Stomach (tissue), 9 donors: ENCODE results near the gene TRIM62. TPM values are rescaled to one million over a fixed set of nuclear protein-coding genes. Genes with fewer than 3 reads are reported as not detected.

Experiments used
- DNase-seq, 2 donors: peaks; one replicate each; pipeline versions ENCODE4 v3.0.0 to v3.0.0-alpha.2; 2013 to 2019
- H3K27ac ChIP-seq, 5 donors: fragments of 200-600 bp in 4 of 5; sonication (generic) in 4 of 5; one replicate each; pipeline ENCODE4 v1.5.1; 2013 to 2019; ENCODE audit warnings: mild to moderate bottlenecking in 1 of 5, moderate library complexity in 1 of 5
- H3K27me3 ChIP-seq, 3 donors: fragments of 200-600 bp; sonication (generic); one replicate each; pipeline ENCODE4 v1.5.1; 2017 to 2019; ENCODE audit warnings: mixed run types in 1 of 3
- H3K36me3 ChIP-seq, 4 donors: fragments of 200-600 bp; sonication (generic); 1 replicate in 3 of 4; 2 replicates in 1 of 4; pipeline ENCODE4 v1.5.1; 2016 to 2019
- H3K4me1 ChIP-seq, 4 donors: fragments of 200-600 bp; sonication (generic); one replicate each; pipeline ENCODE4 v1.5.1; 2016 to 2019
- H3K4me3 ChIP-seq, 4 donors: fragments of 200-600 bp; sonication (generic) in 3 of 4; one replicate each; pipeline ENCODE4 v1.5.1; 2016 to 2019; ENCODE audit warnings: mild to moderate bottlenecking in 1 of 4
- H3K9me3 ChIP-seq, 4 donors: fragments of 200-600 bp; sonication (generic); one replicate each; pipeline ENCODE4 v1.5.1; 2016 to 2019
- CTCF ChIP-seq, 7 experiments: fragments of 450-650 bp in 4 of 7; fragments of 200-600 bp in 3 of 7; sonication (generic) in 3 of 7; IDR thresholded peaks; one replicate each; pipeline ENCODE4 v1.5.1; 2016 to 2019; ENCODE audit warnings: antibody characterized with exemption in 7 of 7, control low read depth in 2 of 7, mild to moderate bottlenecking in 1 of 7
- EP300 ChIP-seq: sonication (generic); formaldehyde crosslinking; IDR thresholded peaks from one replicate; pipeline ENCODE4 v1.6.1; 2017; ENCODE audit warnings: antibody characterized with exemption
- POLR2A ChIP-seq, 4 donors: fragments of 450-650 bp; IDR thresholded peaks; one replicate each; pipeline ENCODE4 v1.6.1; 2016; ENCODE audit warnings: antibody characterized with exemption in 4 of 4, control low read depth in 2 of 4, mild to moderate bottlenecking in 1 of 4, moderate library complexity in 1 of 4
- POLR2AphosphoS5 ChIP-seq, 3 donors: sonication (generic); formaldehyde crosslinking; IDR thresholded peaks; one replicate each; pipeline ENCODE4 v1.6.1; 2016; ENCODE audit warnings: antibody characterized with exemption in 3 of 3
- WGBS, 5 donors: extraction: QIAGEN DNeasy Blood & Tissue Kit in 3 of 5; methylation state at CpG; one replicate each; pipeline versions ENCODE4 v1.1.5 to v1.1.7; 2013 to 2018; 5-methylcytosine and 5-hydroxymethylcytosine counted together
- intact Hi-C: fragments of 100-400 bp; cut with DNase I; formaldehyde crosslinking; loops from one replicate; pipeline ENCODE4 v1.15.1; 2023; ENCODE audit warnings: low total_unique reads
- polyA plus RNA-seq, 3 donors: library from polyadenylated mRNA; stranded (reverse); fragments of 200-250 nt; gene quantifications; one replicate each; pipeline ENCODE4 v1.2.3, GENCODE V29; 2013
- total RNA-seq, 5 donors: library from RNA; depleted of rRNA; stranded (reverse); fragments of >200 nt; gene quantifications; one replicate each; pipeline versions ENCODE4 v1.1.0 to v1.2.3, GENCODE V29; 2014 to 2016
- donor health status: healthy with polysubstance abuse.
- donor health status: Bipolar disorder and iron deficiency.
- donor health status: healthy.

The TRIM62 gene
- total and polyA plus RNA-seq, 8 donors = 0.76 to 18.1 (median 3.1) TPM

GRCh38 chr1:33149453-33150190 is 32.2 kb downstream of the TRIM62 start:
- Histone ChIP-seq H3K4me1 (peaks cover 16 to 49% (median 36%) of the 10 kb centered on the region in 4 donors), H3K4me3 (no peak overlapping the region), H3K27me3 (no peaks in the 10 kb centered on the region), H3K27ac (peak overlapping the region; percentile 41 to 76 (median 53)), H3K36me3 (peaks cover 13 to 49% (median 40%) of the 10 kb centered on the region in 4 donors), H3K9me3 (no peaks in the 10 kb centered on the region)
- peak; percentile 86 to 93 for DNase-seq
- WGBS, 5 donors = 55 to 75% (median 61%) methylated on average over 7 of the region's 7 CpGs
- TF ChIP-seq POLR2AphosphoS5 (IDR thresholded peaks at IDR 0.05) (peak; percentile 41 to 90 (median 66)), EP300 (no peak)
- intact Hi-C loops = no loop called here

- TF ChIP-seq POLR2AphosphoS5 (IDR thresholded peaks at IDR 0.05) (no peak), POLR2A (IDR thresholded peaks at IDR 0.05) (no peak), EP300 (no peak), CTCF (IDR thresholded peaks at IDR 0.05) (no peak)
Observed at GRCh38 chr1:33148615-33149014, 33.2 kb downstream of the TRIM62 start.

GRCh38 chr1:33147997-33148314 is 33.9 kb downstream of the TRIM62 start:
- H3K27ac ChIP-seq = no peak overlapping the region
- no peaks in the 10 kb centered on the region for H3K27me3 ChIP-seq
- H3K4me1 ChIP-seq = peaks cover 24 to 47% (median 35%) of the 10 kb centered on the region in 4 donors
- TF ChIP-seq EP300 (no peak), POLR2A (IDR thresholded peaks at IDR 0.05) (no peak), POLR2AphosphoS5 (IDR thresholded peaks at IDR 0.05) (no peak)
- WGBS, 5 donors = 63 to 78% (median 73%) methylated on average over 3 of the region's 3 CpGs
- intact Hi-C loops = no loop called here
- peaks cover 13 to 41% (median 35%) of the 10 kb centered on the region in 4 donors for H3K36me3 ChIP-seq
- DNase-seq = no peak
- H3K9me3 ChIP-seq = no peaks in the 10 kb centered on the region
- H3K4me3 ChIP-seq = no peak overlapping the region

More at GRCh38 chr1:33148615-33149014, 33.2 kb downstream of the TRIM62 start:
- Histone ChIP-seq H3K36me3 (peaks cover 13 to 41% (median 36%) of the 10 kb centered on the region in 4 donors), H3K9me3 (no peaks in the 10 kb centered on the region), H3K27ac (no peak overlapping the region), H3K27me3 (no peaks in the 10 kb centered on the region), H3K4me1 (peaks cover 17 to 47% (median 38%) of the 10 kb centered on the region in 4 donors), H3K4me3 (no peak overlapping the region)
- intact Hi-C loops = no loop called here
- DNase-seq = no peak
- WGBS, 5 donors = 82 to 89% (median 86%) methylated on average over 3 of the region's 3 CpGs

GRCh38 chr1:33147275-33147996 is 34.4 kb downstream of the TRIM62 start:
- 97 to 99% (median 98%) methylated on average over 26 to 30 of the region's 30 CpGs for WGBS, 5 donors

More at GRCh38 chr1:33147275-33147996, 34.4 kb downstream of the TRIM62 start:
- peaks cover 13 to 41% (median 35%) of the 10 kb centered on the region in 4 donors for H3K36me3 ChIP-seq
- DNase-seq = no peak
- intact Hi-C loops = no loop called here
- H3K27ac ChIP-seq = no peak overlapping the region
- no peak for TF ChIP-seq EP300
- no peak for TF ChIP-seq POLR2AphosphoS5 (IDR thresholded peaks at IDR 0.05)
- TF ChIP-seq POLR2A (IDR thresholded peaks at IDR 0.05) = no peak
- no peak for TF ChIP-seq CTCF (IDR thresholded peaks at IDR 0.05)
- H3K27me3 ChIP-seq = no peaks in the 10 kb centered on the region
- H3K9me3 ChIP-seq = no peaks in the 10 kb centered on the region
- H3K4me3 ChIP-seq = no peak overlapping the region
- H3K4me1 ChIP-seq = peaks cover 26 to 47% (median 35%) of the 10 kb centered on the region in 4 donors
